HG02970 (cell line): ENCODE results near the gene AP1S3.
A peak's percentile ranks its signal among the peaks of the same experiment; 100 is the strongest.
"Not testable (repeated sequence)": the region's sequence is repeated elsewhere in the genome, so short reads cannot be mapped to it uniquely, and the experiment has no call there.

Experiments used
- ATAC-seq: cut with Tn5 transposase; IDR thresholded peaks from one replicate; pipeline ENCODE4 v1.9.1; 2021; ENCODE audit warnings: mild to moderate bottlenecking, moderate library complexity, moderate number of reproducible peaks; ENCODE audit not compliant: unreplicated experiment, low FRiP score

The AP1S3 gene

DNA sequence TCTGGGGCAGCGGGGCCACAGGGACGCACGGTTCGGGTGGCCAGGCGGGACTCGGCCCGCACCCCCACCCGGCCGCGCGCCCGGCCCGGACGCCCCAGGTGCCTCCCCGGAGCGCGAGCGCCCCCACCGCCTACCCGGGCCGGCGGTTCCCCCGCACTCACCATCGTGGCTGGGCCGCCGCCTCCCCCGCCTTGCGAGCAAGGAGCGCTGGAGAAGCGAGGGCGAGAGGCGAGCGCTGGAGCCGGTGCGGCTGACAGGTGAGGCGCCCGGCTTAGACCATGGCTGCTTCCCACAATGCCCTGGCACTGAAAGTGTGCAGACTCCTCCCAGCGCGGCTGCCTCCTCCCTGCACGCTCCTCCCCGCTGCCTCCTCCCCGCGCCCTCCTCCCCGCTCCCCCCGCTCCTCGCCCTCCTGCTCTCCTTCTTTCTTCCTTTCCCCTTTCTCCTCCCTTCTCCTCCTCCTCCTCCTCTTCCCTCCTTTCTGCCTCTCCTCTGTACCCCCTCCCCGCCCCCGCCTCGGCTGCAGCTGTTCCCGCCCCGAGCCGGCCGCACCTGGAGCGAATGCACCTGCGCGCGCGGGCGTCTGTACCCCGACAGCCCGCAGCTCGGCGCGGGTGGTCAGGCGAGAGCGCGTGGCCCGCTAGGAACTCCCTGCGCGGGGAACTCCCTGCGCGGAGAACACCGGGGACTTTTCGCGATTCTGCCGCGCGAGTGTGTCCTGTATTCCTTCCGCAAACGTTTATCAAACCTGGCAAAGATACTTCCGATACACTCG is at the start of gene AP1S3:
TSS of gene AP1S3 (minus strand) at position 296 of the 775 bp plus-strand sequence. CDS start at position 164, 132 bp downstream.
- ATAC-seq = peak; percentile 41

DNA sequence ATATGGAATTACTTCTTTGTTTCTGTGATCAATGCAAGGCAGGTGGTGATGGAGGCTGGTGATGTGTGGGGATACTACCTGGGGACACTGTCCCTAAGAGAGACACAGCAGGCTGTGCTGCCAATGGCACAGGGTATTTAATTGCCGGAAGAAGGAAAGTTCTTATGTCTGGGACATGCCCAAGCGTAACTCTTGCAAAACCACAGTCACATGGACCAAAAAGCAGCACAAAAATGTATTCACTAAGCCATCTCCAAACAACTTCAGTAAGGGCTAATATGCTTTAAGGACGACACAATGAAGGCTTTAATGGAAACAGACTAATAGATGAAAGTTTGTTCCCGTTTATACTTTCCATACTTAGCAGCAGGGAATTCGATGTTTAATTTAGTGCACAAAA is 49.7 kb upstream of the AP1S3 start:
- ATAC-seq = no peak

DNA sequence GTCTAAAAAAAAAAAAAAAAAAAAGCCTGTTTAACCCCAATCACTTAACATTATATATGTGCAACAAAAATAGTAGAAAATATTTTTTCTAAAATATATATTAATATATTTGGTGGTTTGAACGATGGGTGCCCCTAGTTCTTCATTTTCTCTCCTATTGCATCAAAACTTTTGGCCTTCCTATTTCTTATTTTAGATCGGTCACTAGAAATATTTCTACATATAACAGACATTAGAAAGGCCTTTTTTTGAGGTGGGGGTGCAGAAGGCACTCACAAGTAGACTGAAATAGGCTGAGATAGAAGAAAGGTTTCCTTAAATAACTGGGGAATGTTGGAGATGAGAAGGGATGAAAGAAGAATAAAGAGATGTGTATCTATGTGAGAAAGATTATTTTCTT is 49.3 kb upstream of the AP1S3 start:
- ATAC-seq = no peak

- no peak for ATAC-seq
These were observed 47.0 kb upstream of the AP1S3 start for GRCh38 chr2:223884399-223884798.

- ATAC-seq = no peak
These were observed 45.3 kb upstream of the AP1S3 start for GRCh38 chr2:223882715-223883114.

DNA sequence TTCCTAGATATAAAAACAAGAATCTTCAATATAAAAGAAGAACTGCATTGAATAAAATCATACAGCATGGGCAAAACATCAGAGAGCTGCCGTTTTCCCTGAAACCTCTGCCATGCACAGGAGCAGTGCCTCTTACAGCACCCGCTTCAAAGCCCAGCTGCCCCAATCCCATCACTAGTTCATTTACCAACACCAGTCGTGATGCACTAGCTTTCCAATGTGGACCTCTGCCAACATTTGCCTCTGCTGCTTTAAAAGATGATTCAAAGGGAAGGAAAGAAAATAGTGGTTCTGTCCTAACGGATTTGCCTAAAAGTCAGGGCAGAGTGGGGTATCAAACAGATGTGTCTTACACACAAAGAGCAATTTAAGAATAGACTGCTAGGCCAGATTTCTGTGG is 43.4 kb upstream of the AP1S3 start:
- no peak for ATAC-seq

DNA sequence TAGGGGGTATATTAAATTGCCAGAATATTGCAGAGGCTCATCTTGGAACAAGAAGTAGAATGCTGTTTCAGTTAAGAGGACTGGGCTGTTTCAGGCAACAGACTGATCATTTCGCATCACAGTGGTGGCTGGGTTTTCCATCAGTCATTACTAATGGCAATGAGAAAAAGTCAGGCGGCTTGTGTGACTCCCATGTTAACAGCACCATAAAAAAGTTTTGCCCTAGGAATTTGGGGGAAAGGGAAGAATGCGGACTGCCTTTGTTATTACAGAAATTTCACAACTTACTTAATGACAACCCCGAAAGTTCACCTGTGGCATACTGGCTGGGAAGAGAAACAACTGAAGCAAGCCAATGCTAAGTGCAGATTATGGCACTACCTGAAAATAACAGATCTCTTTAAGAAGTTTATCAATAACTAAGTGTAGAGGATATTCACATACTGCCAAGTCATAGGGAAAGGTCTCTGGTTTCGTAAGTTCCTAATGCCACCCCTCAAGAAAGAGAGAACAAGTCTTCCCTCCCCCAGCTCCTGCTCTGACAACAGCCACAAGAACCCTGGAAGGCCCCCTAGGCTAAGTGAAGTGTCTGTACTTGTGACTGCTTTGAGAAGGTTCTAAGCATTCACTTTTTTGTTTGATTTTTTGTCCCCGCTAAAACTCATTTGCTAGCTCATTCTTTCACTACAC is 40.5 kb upstream of the AP1S3 start:
- no peak for ATAC-seq

GRCh38 chr2:223873672-223874071 is 36.3 kb upstream of the AP1S3 start:
- ATAC-seq = no peak

GRCh38 chr2:223872772-223873171 is 35.4 kb upstream of the AP1S3 start:
- not testable (repeated sequence) for ATAC-seq

- ATAC-seq = not testable (repeated sequence)
These were observed 34.3 kb upstream of the AP1S3 start for GRCh38 chr2:223871661-223872060.

DNA sequence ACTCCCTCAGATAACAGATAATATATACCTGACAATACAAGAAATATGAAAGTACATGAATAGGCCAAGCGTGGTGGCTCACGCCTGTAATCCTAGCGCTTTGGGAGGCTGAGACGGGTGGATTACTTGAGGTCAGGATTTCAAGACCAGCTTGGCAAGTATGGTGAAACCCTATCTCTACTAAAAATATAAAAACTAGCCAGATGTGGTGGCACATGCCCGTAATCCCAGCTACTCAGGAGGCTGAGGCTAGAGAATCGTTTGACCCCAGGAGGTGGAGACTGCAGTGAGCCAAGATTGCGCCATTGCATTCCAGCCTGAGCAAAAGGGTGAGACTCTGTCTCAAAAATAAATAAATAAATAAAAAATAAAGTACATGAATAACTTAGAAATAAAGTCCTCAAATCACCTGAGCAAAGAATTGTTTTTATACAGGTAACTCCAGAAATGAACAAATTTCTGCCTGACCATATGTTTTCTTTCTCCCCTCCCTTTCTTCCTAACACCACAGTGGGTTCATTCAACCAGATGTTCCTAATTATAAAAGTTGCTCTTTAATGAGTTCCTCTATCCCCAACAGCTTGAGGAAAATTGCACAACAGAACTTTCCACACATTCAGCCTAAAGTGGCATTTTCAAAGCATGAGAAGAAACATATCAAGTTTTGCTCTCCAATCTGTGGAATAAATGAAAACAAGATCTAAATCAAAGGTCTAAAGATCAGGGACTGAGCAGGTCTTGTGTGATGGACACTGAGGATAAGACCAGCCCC is 33.6 kb upstream of the AP1S3 start:
- no peak for ATAC-seq

- no peak for ATAC-seq
These were observed 30.6 kb upstream of the AP1S3 start for GRCh38 chr2:223868005-223868404.

GRCh38 chr2:223865907-223866508 is 28.6 kb upstream of the AP1S3 start:
- ATAC-seq = no peak

- no peak for ATAC-seq
These were observed 27.7 kb upstream of the AP1S3 start for GRCh38 chr2:223865124-223865523.

- no peak for ATAC-seq
These were observed 26.1 kb upstream of the AP1S3 start for GRCh38 chr2:223863491-223863890.

- ATAC-seq = no peak
These were observed 23.7 kb upstream of the AP1S3 start for GRCh38 chr2:223860809-223861738.

GRCh38 chr2:223859070-223859469 is 21.7 kb upstream of the AP1S3 start:
- ATAC-seq = no peak

DNA sequence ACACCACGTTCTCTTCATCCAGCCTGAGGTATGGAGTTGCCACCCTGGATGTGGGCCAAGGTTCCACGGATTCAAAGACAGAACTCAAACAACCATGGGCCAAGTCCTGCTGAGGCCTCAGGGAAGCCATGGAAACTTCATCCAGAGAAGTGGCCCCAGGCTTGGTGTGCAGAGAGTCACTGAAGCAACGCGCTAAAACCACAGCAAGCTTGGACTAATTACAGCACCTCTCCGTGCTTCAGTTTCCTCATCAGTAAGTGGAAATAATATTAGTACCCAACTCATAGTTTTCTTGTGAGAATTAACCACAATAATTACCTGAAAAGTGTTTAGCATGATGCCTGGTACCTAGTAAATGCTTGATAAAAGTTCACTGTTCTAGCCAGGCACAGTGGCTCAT is 19.2 kb upstream of the AP1S3 start:
- no peak for ATAC-seq

GRCh38 chr2:223856021-223856420 is 18.6 kb upstream of the AP1S3 start:
- ATAC-seq = no peak

GRCh38 chr2:223855426-223855825 is 18.0 kb upstream of the AP1S3 start:
- ATAC-seq = no peak
